GM21717 (cell line): ENCODE data around the gene BRD3OS.
A peak's percentile ranks its signal among the peaks of the same experiment; 100 is the strongest.

Experiments used
- ATAC-seq: cut with Tn5 transposase; IDR thresholded peaks from one replicate; pipeline ENCODE4 v1.9.1; 2021; ENCODE audit warnings: mild to moderate bottlenecking, moderate library complexity; ENCODE audit not compliant: unreplicated experiment

The BRD3OS gene

DNA sequence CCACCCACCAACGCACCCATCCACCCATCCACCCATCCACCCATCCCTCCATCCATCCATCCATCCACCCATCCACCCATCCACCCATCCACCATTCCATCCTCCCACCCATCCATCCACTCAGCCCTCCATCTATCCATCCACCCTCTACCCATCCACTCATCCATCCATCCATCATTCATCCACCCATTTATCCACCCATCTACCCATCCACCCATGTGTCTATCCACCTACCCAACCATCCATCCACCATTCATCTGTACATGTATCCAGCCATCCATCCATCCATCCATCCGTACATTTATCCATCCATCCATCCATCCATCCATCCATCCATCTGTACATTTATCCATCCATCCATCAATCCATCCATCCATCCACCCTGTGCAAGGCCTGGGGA, 22.0 kb upstream of the BRD3OS start:
- ATAC-seq: no peak

DNA sequence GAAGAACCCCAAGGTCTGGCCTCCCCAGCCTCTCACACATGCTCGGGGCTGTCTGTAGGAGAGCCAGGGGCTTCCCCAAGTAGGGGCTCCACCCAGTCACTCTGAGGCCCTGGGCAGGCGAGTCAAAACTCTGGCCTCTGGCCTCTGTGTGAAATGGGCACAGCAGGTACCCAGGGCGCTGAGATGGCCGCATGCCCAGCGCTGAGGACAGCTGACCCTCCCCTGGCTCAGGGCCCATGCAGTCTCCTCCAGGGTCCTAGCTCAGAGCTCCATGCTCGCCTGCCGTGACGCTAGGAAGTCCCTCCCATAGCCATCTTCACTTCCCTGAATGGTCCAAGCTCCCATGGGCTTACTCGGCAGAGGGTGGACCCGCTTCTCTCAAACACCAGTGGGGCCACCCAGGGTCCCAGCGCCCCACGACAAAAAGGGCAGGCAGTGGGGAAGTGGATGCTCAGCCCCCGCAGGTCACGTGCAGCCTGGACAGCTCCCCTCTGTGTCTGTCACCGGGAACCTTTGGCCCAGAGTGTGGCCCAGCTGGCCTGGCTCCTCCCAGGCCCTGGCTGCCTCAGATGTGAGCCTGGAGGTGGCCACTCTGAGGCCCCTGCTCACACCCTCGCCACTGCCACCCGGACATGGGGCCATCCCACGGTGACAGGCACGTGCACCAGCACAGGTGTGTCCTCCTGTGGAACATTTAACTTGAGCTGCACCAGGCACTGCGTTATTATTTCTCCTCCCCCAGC, 21.0 kb upstream of the BRD3OS start:
- no peak for ATAC-seq

- ATAC-seq: no peak
Observed at GRCh38 chr9:134004881-134005280, 20.4 kb upstream of the BRD3OS start.

- no peak for ATAC-seq
Observed at GRCh38 chr9:134005381-134005780, 19.9 kb upstream of the BRD3OS start.

- ATAC-seq: no peak
Observed at GRCh38 chr9:134007150-134007549, 18.1 kb upstream of the BRD3OS start.

DNA sequence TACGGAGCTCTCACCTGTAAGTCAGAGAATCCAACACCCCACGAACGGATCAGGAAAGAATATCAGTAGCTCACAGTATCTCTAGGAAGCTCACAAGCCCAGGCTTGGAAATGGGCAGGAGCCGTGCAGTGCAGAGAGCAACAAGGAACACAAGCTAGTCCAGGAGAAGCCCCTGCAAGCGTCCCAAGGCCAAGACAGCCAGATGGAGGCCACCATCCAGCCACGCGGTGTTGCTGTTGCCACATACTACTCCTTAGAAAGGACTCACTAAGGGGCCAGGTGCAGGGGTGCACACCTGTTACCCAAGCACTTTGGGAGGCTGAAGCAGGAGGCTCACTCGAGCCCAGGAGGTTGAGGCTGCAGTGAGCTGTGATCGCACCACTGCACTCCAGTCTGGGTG, 17.7 kb upstream of the BRD3OS start:
- ATAC-seq: no peak

- ATAC-seq: no peak
Observed at GRCh38 chr9:134010310-134011173, 14.7 kb upstream of the BRD3OS start.

GRCh38 chr9:134011401-134011800, 13.9 kb upstream of the BRD3OS start:
- no peak for ATAC-seq

- ATAC-seq: no peak
Observed at GRCh38 chr9:134014946-134015345, 10.3 kb upstream of the BRD3OS start.

GRCh38 chr9:134024214-134024792, 978 bp upstream of the BRD3OS start:
- no peak for ATAC-seq

DNA sequence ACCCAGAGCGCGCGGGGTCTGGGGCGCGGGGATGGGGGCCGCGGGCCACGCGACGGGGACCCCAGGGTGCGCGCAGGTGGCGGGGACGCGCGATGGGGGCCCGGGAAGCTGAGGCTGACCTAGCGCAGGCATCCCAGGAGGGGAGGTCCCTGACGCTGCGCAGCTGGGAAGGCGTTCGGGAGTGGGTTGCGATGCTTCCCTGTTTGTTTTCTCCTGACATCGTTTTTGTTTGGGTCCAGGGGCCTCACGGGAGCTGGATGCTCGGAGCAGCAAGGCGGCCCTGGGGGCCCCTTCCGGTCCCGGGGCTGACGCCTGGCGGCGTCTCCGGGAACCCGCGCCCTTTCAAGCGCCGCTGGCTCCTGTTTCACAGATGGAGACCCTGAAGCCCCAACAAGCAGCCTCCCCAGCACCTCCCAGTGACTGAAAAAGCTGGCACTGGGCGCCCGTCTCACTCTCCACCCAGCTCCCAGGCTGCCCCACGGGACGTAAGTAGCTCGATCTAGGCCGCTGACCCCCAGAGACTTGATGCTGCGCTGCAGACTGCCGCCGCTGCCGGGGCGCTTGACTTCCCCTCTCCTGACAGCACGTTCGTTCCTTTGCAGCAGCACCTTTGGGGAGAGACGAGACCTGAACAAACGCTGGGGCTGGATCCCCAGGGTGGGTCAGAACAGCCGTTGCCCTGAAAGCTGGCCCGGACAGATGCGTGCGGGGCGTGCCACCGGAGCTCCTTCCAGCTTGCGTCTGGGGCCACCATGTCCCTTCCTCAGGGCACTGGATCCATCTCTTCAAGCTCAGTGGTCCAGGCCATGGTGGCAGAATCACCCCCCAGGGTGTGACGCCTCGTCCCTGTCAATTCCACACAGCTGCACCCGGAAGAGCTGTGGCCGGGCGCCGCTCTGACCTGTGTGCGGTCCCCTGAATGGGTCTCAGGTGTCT, 593 bp downstream of the BRD3OS start:
- peak; percentile 38 for ATAC-seq

- ATAC-seq: no peak
Observed at GRCh38 chr9:134026581-134026980, 1.3 kb downstream of the BRD3OS start.

GRCh38 chr9:134026981-134027380, 1.7 kb downstream of the BRD3OS start:
- no peak for ATAC-seq

- no peak for ATAC-seq
Observed at GRCh38 chr9:134027561-134027960, 2.3 kb downstream of the BRD3OS start.

DNA sequence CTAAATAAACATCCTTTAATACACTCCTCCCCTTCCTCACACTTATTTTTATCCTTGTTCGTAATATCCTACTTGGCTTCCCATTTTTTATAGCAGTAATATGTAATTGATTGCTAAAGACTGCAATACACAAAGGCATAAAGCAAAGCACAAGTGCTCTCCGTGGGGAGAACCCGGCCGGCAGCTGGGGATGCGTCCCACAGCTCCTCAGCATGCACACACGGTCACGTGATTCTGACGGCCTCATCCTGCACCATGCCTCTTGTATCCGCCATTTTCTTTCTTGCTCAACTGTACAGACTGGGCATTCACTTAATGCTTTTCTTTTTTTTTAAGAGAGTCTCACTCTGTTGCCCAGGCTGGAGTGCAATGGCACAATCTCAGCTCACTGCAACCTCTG, 2.8 kb downstream of the BRD3OS start:
- ATAC-seq: no peak

- ATAC-seq: no peak
Observed at GRCh38 chr9:134028575-134029247, 3.4 kb downstream of the BRD3OS start.

DNA sequence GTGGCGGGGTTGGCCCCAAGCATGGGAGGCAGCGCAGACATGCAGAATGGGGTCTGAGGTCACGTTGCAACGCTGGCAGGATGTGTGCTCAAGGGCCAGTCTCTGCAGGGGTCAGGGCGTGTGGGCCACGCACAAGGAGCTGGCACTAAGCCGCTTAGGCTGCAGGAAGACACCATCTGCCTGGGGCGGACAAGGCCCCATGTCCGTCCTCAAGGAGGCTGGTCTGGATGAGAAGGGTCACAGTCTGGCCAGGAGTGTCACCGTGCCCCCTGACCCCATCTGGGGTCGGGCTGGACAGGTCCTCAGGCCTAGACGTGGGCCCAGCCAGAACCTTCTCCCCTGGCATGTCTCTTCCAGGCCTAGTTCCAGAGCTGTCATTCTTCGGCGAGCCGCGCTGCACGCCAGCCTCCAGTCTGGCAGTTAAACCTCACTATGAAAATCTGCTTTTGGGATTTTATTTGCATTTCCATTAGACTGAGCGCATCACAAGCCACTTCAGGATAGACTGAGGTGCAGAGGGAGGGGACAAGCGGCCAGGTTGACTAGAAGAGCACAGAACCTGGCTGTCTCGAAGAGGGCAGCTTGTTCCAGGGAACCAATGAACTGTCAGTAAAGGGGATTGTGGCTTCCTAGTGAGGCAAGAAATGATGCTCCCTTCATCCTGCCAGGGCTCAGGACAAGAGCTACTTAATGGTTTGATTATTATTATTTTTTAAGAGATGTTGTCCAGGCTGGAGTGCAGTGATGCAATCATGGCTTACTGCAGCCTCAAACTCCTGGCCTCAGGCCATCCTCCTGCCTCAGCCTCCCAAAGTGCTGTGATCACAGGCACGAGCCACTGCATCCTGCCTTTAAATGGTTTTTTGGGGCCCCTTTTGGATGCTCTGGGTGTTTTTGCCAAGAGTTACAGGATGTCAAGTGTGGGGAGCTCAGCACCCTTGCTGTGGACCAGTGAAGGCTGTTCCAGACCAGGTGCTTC, 4.3 kb downstream of the BRD3OS start:
- ATAC-seq: no peak

DNA sequence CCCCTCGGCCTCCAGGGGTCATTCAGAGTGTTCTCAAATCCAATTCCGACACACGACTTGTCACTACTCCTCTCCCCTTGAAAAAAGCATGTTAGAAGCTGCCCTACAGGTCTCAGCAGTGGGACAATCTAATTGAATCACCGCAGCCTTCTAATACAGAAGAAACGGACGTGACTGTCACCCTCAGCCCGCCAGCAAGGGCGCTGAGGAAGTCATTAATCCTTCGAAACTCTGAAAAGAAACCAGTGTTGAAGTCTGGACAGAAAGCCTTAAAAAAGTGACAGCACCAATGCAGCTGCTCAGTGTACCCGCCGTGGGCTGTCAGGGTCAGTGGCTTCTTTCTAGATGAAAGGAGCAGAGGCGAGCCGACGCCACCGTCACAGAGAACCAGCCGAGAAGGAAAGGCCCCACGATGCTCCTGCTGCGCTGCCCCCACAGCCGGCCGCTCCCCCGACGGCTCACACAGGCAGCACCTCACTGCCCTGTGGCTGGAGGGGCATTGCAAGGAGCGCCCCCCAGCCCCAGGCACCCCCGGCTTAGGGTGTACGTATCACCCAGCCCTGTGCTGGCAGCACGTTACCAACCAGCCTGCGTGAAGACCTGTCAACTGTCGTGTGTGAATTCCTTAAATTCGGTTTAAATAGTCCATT, 5.7 kb downstream of the BRD3OS start:
- no peak for ATAC-seq

DNA sequence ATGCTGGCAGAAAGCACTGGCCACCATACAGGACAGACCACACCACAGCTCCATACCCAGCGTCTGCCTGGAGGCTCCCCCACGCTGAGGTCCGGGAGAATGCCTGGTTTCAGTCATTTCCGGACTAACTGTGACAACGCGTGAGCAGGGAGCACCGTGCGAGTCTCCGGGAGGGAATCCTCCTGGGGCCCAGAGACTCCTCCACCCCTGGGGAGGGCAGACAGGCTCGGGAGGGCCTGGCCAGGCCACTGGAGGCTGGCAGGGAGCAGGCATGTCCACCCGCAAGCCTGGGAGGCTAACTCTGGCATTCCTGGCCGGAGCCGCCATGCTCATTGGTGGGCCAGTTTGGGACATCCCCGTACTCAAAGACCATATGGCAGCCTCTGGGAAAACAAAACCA, 6.5 kb downstream of the BRD3OS start:
- no peak for ATAC-seq
